AG09309 (cell line): ENCODE data around the gene EIF2AK3.

Experiments
- DNase-seq: peaks from one replicate; pipeline ENCODE4 v3.0.0-alpha.2; 2010; ENCODE audit warnings: low read depth
- H3K4me3 ChIP-seq: 2 replicates; pipeline ENCODE4 v1.5.1; 2011; ENCODE audit warnings: mild to moderate bottlenecking, low read depth, low read length, moderate library complexity; ENCODE audit not compliant: control insufficient read depth
- TF ChIP-seq, protein P1 (sequence below): IDR thresholded peaks from 2 replicates; pipeline ENCODE4 v1.5.1; 2011; ENCODE audit warnings: mild to moderate bottlenecking, low read depth, low read length, inconsistent platforms; ENCODE audit not compliant: insufficient read depth, control insufficient read depth; ENCODE audit errors: missing control alignments

EIF2AK3 gene

DNA sequence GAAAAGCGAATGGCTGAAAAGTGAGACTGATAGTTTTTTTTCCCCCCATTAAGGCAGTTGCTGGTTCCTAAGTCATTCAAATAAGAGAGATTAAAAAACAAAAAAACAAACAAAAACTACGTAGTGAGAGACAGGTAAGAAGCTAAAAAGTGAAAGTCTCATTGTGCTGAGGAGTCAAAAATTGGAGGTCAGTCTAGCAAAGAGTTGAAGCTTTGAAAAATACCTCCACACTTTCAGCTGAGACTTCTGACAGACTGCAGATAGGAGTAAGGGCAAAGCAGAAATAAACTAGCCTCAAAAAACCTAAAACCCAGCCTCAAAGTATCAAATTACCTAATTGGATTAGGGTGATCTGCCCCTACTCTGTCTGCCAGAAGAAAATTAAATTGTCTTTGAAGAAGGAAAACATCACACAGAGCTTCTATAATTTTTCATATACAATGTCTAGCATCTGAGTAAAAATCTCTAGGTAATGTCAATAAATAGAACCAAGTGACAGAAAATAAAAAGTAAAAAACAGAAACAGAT is 10.9 kb upstream of the EIF2AK3 start:
- no peak overlapping the region for H3K4me3 ChIP-seq
- DNase-seq: no peak
- TF ChIP-seq, protein P1, sequence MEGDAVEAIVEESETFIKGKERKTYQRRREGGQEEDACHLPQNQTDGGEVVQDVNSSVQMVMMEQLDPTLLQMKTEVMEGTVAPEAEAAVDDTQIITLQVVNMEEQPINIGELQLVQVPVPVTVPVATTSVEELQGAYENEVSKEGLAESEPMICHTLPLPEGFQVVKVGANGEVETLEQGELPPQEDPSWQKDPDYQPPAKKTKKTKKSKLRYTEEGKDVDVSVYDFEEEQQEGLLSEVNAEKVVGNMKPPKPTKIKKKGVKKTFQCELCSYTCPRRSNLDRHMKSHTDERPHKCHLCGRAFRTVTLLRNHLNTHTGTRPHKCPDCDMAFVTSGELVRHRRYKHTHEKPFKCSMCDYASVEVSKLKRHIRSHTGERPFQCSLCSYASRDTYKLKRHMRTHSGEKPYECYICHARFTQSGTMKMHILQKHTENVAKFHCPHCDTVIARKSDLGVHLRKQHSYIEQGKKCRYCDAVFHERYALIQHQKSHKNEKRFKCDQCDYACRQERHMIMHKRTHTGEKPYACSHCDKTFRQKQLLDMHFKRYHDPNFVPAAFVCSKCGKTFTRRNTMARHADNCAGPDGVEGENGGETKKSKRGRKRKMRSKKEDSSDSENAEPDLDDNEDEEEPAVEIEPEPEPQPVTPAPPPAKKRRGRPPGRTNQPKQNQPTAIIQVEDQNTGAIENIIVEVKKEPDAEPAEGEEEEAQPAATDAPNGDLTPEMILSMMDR: no peak

DNA sequence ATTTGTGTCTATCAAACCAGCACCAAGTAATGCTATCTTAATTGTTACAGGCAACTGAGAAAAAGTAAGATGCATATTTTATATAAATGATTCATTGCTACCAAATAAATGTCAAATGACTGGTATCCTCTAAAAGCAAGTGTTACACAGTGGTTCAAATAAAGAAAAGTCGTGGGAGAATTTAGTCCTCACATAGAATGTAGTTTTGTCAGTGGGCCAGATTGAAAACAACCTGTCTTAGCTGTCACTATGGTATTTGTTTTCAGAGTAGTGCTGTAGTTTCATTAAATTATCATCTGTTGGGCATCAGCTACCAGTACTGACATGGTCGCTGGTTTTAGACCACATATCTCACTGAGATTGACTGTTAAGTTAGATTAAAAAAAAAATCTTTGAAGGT is 10.2 kb upstream of the EIF2AK3 start:
- no peak for DNase-seq
- H3K4me3 ChIP-seq: no peak overlapping the region
- TF ChIP-seq, protein P1: no peak

DNA sequence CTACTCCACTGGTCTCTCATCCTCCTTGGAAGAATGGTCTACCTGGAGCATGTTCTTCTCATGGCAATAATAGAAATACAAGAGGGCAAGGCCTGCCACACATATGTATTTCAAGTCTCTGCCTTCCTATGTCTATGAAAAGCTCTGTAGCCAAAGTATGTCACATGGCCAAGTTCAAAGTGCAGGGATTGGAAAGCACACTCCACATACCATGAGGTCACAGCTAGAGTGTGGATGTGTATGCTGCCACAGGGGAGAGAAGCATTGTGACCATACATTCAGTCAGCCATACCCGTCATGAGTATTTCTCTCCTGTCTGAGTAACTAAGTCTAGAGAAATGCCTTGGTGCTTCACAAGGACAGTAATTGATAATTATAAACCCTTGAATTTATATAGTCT is 8.8 kb upstream of the EIF2AK3 start:
- TF ChIP-seq, protein P1: no peak
- H3K4me3 ChIP-seq: no peak overlapping the region
- no peak for DNase-seq

DNA sequence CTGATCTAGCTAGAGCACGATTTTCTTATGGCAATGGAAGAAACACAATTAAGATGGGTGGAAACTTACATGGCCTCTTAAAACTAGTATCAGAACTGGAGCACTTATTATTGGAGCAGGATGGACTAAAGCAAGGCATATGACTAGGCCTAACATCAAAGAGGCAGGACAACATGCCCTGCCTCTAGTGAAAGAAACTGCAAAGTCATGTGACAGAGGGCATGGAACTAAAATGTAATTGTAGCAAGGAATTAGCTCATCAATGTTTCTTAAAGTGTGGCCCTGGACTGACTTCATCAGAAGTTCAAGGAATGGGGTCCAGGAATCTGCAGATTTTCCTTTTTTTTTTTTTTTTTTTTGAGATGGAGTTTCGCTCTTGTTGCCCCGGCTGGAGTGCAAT is 5.3 kb upstream of the EIF2AK3 start:
- DNase-seq: no peak
- no peak overlapping the region for H3K4me3 ChIP-seq
- TF ChIP-seq, protein P1: no peak

DNA sequence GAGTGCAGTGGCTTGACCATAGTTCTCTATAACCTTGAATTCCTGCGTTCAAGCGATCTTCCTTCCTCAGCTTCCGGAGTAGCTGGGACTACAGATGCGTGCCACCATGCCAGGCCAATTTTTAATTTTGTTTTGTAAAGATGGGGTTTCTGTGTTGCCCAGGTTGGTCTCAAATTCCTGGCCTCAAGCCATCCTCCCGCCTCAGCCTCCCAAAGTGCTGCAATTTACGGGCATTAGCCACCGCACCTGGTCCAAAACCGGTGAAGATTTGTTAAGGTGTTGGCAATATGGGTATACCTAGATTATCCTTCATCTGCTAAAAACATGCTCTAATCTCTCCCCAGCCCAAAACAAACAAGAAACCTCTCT is 1.3 kb upstream of the EIF2AK3 start:
- DNase-seq: no peak
- TF ChIP-seq, protein P1: no peak
- no peak overlapping the region; the same call in 1 of the 2 replicates for H3K4me3 ChIP-seq

DNA sequence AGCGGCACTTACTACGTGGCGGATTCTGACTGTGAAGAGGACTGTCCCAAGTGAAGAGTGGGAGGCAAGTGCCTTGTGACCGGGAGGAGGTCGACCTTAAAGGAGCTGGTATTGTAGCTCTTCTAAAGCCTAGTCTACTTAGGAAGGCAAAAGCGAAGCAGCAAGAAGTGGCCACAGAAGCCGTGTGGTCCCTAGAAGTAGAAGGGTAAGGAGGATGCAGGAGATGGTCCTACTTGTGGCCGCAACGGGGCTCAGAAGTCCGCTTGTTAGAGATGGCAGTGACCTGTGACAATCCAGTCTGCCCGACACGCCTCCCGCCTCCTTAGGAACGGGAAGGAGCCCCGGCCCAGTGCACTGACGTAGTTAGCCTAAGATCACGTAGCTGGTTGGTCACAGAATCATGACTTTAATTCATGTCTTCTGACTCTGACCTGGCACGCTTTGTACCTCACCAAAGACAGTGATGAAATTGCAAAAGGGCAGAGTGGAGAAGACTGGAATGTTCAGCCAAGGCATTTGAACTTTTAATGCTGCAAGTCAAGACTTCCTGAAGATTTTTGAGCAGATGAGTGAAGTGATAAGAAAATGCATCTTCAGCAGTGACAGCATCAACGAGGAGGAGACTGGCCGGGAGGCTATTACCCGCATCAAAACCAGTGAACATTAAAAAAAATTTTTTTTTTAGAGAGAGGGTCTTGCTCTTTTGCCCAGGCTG is 749 bp upstream of the EIF2AK3 start:
- DNase-seq: peak; percentile 92
- H3K4me3 ChIP-seq: peak overlapping the region; percentile 64
- TF ChIP-seq, protein P1: no peak
